Measurements from ENCODE around the gene KCNMB2.

The KCNMB2 gene

GRCh38 chr3:178658694-178659325, 122.6 kb downstream of the KCNMB2 start:
- no peak for DNase-seq

GRCh38 chr3:178663201-178663934, 127.1 kb downstream of the KCNMB2 start:
- DNase-seq = no peak

GRCh38 chr3:178665747-178666146, 129.5 kb downstream of the KCNMB2 start:
- DNase-seq = no peak

GRCh38 chr3:178669022-178669601, 132.9 kb downstream of the KCNMB2 start:
- no peak for DNase-seq

GRCh38 chr3:178669758-178670157, 133.5 kb downstream of the KCNMB2 start:
- no peak for DNase-seq

GRCh38 chr3:178671377-178671776, 135.1 kb downstream of the KCNMB2 start:
- no peak for DNase-seq

GRCh38 chr3:178671791-178672190, 135.6 kb downstream of the KCNMB2 start:
- no peak for DNase-seq

GRCh38 chr3:178672275-178672674, 136.0 kb downstream of the KCNMB2 start:
- DNase-seq = no peak

- DNase-seq = no peak
Observed at GRCh38 chr3:178673529-178673928, 137.3 kb downstream of the KCNMB2 start.

GRCh38 chr3:178676077-178676476, 139.8 kb downstream of the KCNMB2 start:
- no peak for DNase-seq

- no peak for DNase-seq
Observed at GRCh38 chr3:178676942-178677790, 140.9 kb downstream of the KCNMB2 start.

GRCh38 chr3:178677961-178678360, 141.7 kb downstream of the KCNMB2 start:
- no peak for DNase-seq

GRCh38 chr3:178680037-178680436, 143.8 kb downstream of the KCNMB2 start:
- no peak for DNase-seq

- no peak for DNase-seq
Observed at GRCh38 chr3:178680489-178680888, 144.3 kb downstream of the KCNMB2 start.

GRCh38 chr3:178684881-178685590, 148.8 kb downstream of the KCNMB2 start:
- DNase-seq = no peak

GRCh38 chr3:178685591-178685906, 149.3 kb downstream of the KCNMB2 start:
- no peak for DNase-seq

GRCh38 chr3:178686826-178687225, 150.6 kb downstream of the KCNMB2 start:
- DNase-seq = no peak

GRCh38 chr3:178690571-178690970, 154.3 kb downstream of the KCNMB2 start:
- DNase-seq = no peak

GRCh38 chr3:178699364-178699763, 163.1 kb downstream of the KCNMB2 start:
- DNase-seq = no peak

- no peak for DNase-seq
Observed at GRCh38 chr3:178699810-178700209, 163.6 kb downstream of the KCNMB2 start.

GRCh38 chr3:178703268-178703975, 167.2 kb downstream of the KCNMB2 start:
- peak in 1 of 2 donors; percentile 46 for DNase-seq

- DNase-seq = no peak
Observed at GRCh38 chr3:178705925-178706324, 169.7 kb downstream of the KCNMB2 start.

All from hippocampal formation (tissue), 2 donors.